Hepatocyte (in vitro differentiated cells): ENCODE measurements around the gene ARPC1B.

ENCODE experiments used
- EZH2 ChIP-seq: fragments of 200-600 bp; sonication (generic); IDR thresholded peaks from 2 replicates; pipeline ENCODE4 v1.6.1; 2016; ENCODE audit warnings: antibody characterized with exemption, mild to moderate bottlenecking, borderline replicate concordance
- EZH2phosphoT487 ChIP-seq: fragments of 200-600 bp; sonication (generic); IDR thresholded peaks from one replicate; pipeline ENCODE4 v1.6.1; 2018; ENCODE audit warnings: antibody characterized with exemption, mild to moderate bottlenecking, low read depth, moderate library complexity; ENCODE audit not compliant: unreplicated experiment, severe bottlenecking
- TF ChIP-seq, protein P1 (sequence below): fragments of 200-600 bp; sonication (generic); IDR thresholded peaks from 2 replicates; pipeline ENCODE4 v1.5.1; 2016; ENCODE audit warnings: antibody characterized with exemption, mild to moderate bottlenecking; ENCODE audit not compliant: poor library complexity

DNA sequence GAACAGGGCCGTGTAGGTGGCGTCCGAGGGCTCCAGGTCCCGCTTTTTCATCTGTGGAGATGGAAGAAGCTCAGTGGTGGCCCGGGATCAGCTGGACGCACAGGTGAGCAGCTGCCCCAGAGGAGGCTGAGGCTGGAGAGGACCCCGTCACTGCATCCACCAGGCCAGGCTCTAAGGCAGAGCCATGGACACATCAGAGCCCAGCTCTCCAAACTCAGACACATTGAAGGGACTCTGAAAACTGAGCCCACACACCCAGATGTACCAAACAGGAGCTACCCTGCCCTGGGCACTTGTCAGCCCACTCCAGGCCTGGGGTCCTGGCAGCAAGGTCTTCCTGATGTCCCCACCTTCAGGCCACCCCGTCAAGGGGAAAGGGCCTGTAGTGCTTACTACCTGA, 55.2 kb downstream of the ARPC1B start:
- TF ChIP-seq, protein P1, sequence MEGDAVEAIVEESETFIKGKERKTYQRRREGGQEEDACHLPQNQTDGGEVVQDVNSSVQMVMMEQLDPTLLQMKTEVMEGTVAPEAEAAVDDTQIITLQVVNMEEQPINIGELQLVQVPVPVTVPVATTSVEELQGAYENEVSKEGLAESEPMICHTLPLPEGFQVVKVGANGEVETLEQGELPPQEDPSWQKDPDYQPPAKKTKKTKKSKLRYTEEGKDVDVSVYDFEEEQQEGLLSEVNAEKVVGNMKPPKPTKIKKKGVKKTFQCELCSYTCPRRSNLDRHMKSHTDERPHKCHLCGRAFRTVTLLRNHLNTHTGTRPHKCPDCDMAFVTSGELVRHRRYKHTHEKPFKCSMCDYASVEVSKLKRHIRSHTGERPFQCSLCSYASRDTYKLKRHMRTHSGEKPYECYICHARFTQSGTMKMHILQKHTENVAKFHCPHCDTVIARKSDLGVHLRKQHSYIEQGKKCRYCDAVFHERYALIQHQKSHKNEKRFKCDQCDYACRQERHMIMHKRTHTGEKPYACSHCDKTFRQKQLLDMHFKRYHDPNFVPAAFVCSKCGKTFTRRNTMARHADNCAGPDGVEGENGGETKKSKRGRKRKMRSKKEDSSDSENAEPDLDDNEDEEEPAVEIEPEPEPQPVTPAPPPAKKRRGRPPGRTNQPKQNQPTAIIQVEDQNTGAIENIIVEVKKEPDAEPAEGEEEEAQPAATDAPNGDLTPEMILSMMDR, result no peak
- no peak for TF ChIP-seq EZH2phosphoT487
- TF ChIP-seq EZH2, result no peak
